ENCODE data around the gene ZNF385B.

ZNF385B gene

GRCh38 chr2:179613299-179613651, 248.1 kb downstream of the ZNF385B start:
- H3K27ac ChIP-seq (ENCODE audit: low read depth, low read length, poor library complexity, severe bottlenecking): no peak overlapping the region
- H3K9me3 ChIP-seq (ENCODE audit: low read length): no peaks in the 10 kb centered on the region
- H4K20me1 ChIP-seq (ENCODE audit: insufficient read depth, low read length): no peaks in the 10 kb centered on the region
- no peaks in the 10 kb centered on the region for H3K27me3 ChIP-seq (ENCODE audit: insufficient read depth, low read length)
- H3K4me3 ChIP-seq (ENCODE audit: low read depth, low read length, poor library complexity, severe bottlenecking): no peak overlapping the region
- no peaks in the 10 kb centered on the region for H3K9me2 ChIP-seq (ENCODE audit: low read depth, low read length)
- H3K4me2 ChIP-seq (ENCODE audit: low read length): no peak overlapping the region
- no peak overlapping the region for H3K9ac ChIP-seq (ENCODE audit: low read length)
- TF ChIP-seq EZH2 (IDR thresholded peaks at IDR 0.05; ENCODE audit: borderline replicate concordance, low read length) (no peak), CTCF (IDR thresholded peaks at IDR 0.05; ENCODE audit: low read length) (no peak)
- no peak overlapping the region for H2AFZ ChIP-seq (ENCODE audit: low read length)
- no peaks in the 10 kb centered on the region for H3K36me3 ChIP-seq (ENCODE audit: insufficient read depth, low read length)
- H3K4me1 ChIP-seq (ENCODE audit: insufficient read depth, low read length, severe bottlenecking): no peaks in the 10 kb centered on the region
- H3F3A ChIP-seq (ENCODE audit: insufficient read depth, low read length): no peaks in the 10 kb centered on the region
- H3K79me2 ChIP-seq (ENCODE audit: insufficient read depth, low read length): no peaks in the 10 kb centered on the region

GRCh38 chr2:179612591-179613298, 248.7 kb downstream of the ZNF385B start:
- H3K79me2 ChIP-seq (ENCODE audit: insufficient read depth, low read length): no peaks in the 10 kb centered on the region
- no peaks in the 10 kb centered on the region for H3K9me2 ChIP-seq (ENCODE audit: low read depth, low read length)
- no peak overlapping the region for H3K9ac ChIP-seq (ENCODE audit: low read length)
- H3K27me3 ChIP-seq (ENCODE audit: insufficient read depth, low read length): no peaks in the 10 kb centered on the region
- no peak overlapping the region for H3K4me2 ChIP-seq (ENCODE audit: low read length)
- H3K9me3 ChIP-seq (ENCODE audit: low read length): no peaks in the 10 kb centered on the region
- H4K20me1 ChIP-seq (ENCODE audit: insufficient read depth, low read length): no peaks in the 10 kb centered on the region
- no peaks in the 10 kb centered on the region for H3F3A ChIP-seq (ENCODE audit: insufficient read depth, low read length)
- H3K4me3 ChIP-seq (ENCODE audit: low read depth, low read length, poor library complexity, severe bottlenecking): no peak overlapping the region
- H3K27ac ChIP-seq (ENCODE audit: low read depth, low read length, poor library complexity, severe bottlenecking): no peak overlapping the region
- no peaks in the 10 kb centered on the region for H3K4me1 ChIP-seq (ENCODE audit: insufficient read depth, low read length, severe bottlenecking)
- H2AFZ ChIP-seq (ENCODE audit: low read length): no peak overlapping the region
- H3K36me3 ChIP-seq (ENCODE audit: insufficient read depth, low read length): no peaks in the 10 kb centered on the region
- TF ChIP-seq CTCF (IDR thresholded peaks at IDR 0.05; ENCODE audit: low read length) (no peak), EZH2 (IDR thresholded peaks at IDR 0.05; ENCODE audit: borderline replicate concordance, low read length) (no peak)

- Histone ChIP-seq H3K4me2 (ENCODE audit: low read length) (no peak overlapping the region), H3K9me2 (ENCODE audit: low read depth, low read length) (no peaks in the 10 kb centered on the region), H3K27me3 (ENCODE audit: insufficient read depth, low read length) (no peaks in the 10 kb centered on the region), H3K4me3 (ENCODE audit: low read depth, low read length, poor library complexity, severe bottlenecking) (no peak overlapping the region), H4K20me1 (ENCODE audit: insufficient read depth, low read length) (no peaks in the 10 kb centered on the region), H3K27ac (ENCODE audit: low read depth, low read length, poor library complexity, severe bottlenecking) (no peak overlapping the region), H3K9ac (ENCODE audit: low read length) (no peak overlapping the region), H3K36me3 (ENCODE audit: insufficient read depth, low read length) (no peaks in the 10 kb centered on the region), H3F3A (ENCODE audit: insufficient read depth, low read length) (no peaks in the 10 kb centered on the region), H2AFZ (ENCODE audit: low read length) (no peak overlapping the region), H3K79me2 (ENCODE audit: insufficient read depth, low read length) (no peaks in the 10 kb centered on the region), H3K9me3 (ENCODE audit: low read length) (no peaks in the 10 kb centered on the region), H3K4me1 (ENCODE audit: insufficient read depth, low read length, severe bottlenecking) (no peaks in the 10 kb centered on the region)
- no peak for TF ChIP-seq EZH2 (IDR thresholded peaks at IDR 0.05; ENCODE audit: borderline replicate concordance, low read length)
- TF ChIP-seq CTCF (IDR thresholded peaks at IDR 0.05; ENCODE audit: low read length): no peak
These were observed 249.3 kb downstream of the ZNF385B start for GRCh38 chr2:179612108-179612507.

Data from OCI-LY1 (cell line).